Measurements from ENCODE around the gene KLHL6. TPM values are rescaled to one million over a fixed set of nuclear protein-coding genes. Genes with fewer than 3 reads are reported as not detected.

The KLHL6 gene
- total RNA-seq, 1 donor from 2014 or later: not detected

GRCh38 chr3:183556722-183557121, 1.2 kb upstream of the KLHL6 start:
- H3K4me3 Mint-ChIP-seq (ENCODE audit: unreplicated experiment): no peak overlapping the region
- no peak for TF ChIP-seq CTCF (IDR thresholded peaks at IDR 0.05)
- no peaks in the 10 kb centered on the region for H3K36me3 Mint-ChIP-seq (ENCODE audit: unreplicated experiment)
- no peaks in the 10 kb centered on the region for H3K9me3 Mint-ChIP-seq (ENCODE audit: unreplicated experiment)
- H3K4me1 Mint-ChIP-seq (ENCODE audit: unreplicated experiment): peaks cover 7% of the 10 kb centered on the region
- H3K27me3 Mint-ChIP-seq (ENCODE audit: unreplicated experiment): peaks cover 2% of the 10 kb centered on the region
- H3K27ac Mint-ChIP-seq (ENCODE audit: unreplicated experiment): no peak overlapping the region
- DNase-seq (ENCODE audit: extremely low spot score, unreplicated experiment): no peak

- no peak for TF ChIP-seq CTCF (IDR thresholded peaks at IDR 0.05)
- no peaks in the 10 kb centered on the region for H3K9me3 Mint-ChIP-seq (ENCODE audit: unreplicated experiment)
- peaks cover 7% of the 10 kb centered on the region for H3K4me1 Mint-ChIP-seq (ENCODE audit: unreplicated experiment)
- H3K4me3 Mint-ChIP-seq (ENCODE audit: unreplicated experiment): no peak overlapping the region
- DNase-seq (ENCODE audit: extremely low spot score, unreplicated experiment): no peak
- no peaks in the 10 kb centered on the region for H3K36me3 Mint-ChIP-seq (ENCODE audit: unreplicated experiment)
- H3K27ac Mint-ChIP-seq (ENCODE audit: unreplicated experiment): no peak overlapping the region
- H3K27me3 Mint-ChIP-seq (ENCODE audit: unreplicated experiment): peaks cover 2% of the 10 kb centered on the region
Measured at GRCh38 chr3:183554377-183554776, 1.1 kb downstream of the KLHL6 start.

GRCh38 chr3:183553334-183554026, 2.0 kb downstream of the KLHL6 start:
- Mint-ChIP-seq H3K36me3 (ENCODE audit: unreplicated experiment) (no peaks in the 10 kb centered on the region), H3K4me1 (ENCODE audit: unreplicated experiment) (peaks cover 7% of the 10 kb centered on the region), H3K27me3 (ENCODE audit: unreplicated experiment) (peaks cover 2% of the 10 kb centered on the region), H3K9me3 (ENCODE audit: unreplicated experiment) (no peaks in the 10 kb centered on the region), H3K4me3 (ENCODE audit: unreplicated experiment) (no peak overlapping the region), H3K27ac (ENCODE audit: unreplicated experiment) (no peak overlapping the region)
- DNase-seq (ENCODE audit: extremely low spot score, unreplicated experiment): no peak
- no peak for TF ChIP-seq CTCF (IDR thresholded peaks at IDR 0.05)

- DNase-seq (ENCODE audit: extremely low spot score, unreplicated experiment): no peak
Measured at GRCh38 chr3:183551930-183552329, 3.6 kb downstream of the KLHL6 start.

More at GRCh38 chr3:183551930-183552329, 3.6 kb downstream of the KLHL6 start:
- Mint-ChIP-seq H3K27ac (ENCODE audit: unreplicated experiment) (no peak overlapping the region), H3K4me1 (ENCODE audit: unreplicated experiment) (peaks cover 13% of the 10 kb centered on the region), H3K4me3 (ENCODE audit: unreplicated experiment) (no peak overlapping the region), H3K36me3 (ENCODE audit: unreplicated experiment) (no peaks in the 10 kb centered on the region), H3K9me3 (ENCODE audit: unreplicated experiment) (no peaks in the 10 kb centered on the region), H3K27me3 (ENCODE audit: unreplicated experiment) (peaks cover 2% of the 10 kb centered on the region)
- TF ChIP-seq CTCF (IDR thresholded peaks at IDR 0.05): no peak
